HL-60 (cell line): Measurements from ENCODE around the gene GDAP1L1.
"Not testable (repeated sequence)": the region's sequence is repeated elsewhere in the genome, so short reads cannot be mapped to it uniquely, and the experiment has no call there.

ENCODE experiments used
- DNase-seq, 2 experiments: peaks; one replicate each; pipeline ENCODE4 v3.0.0-alpha.2; 2010 to 2020; ENCODE audit warnings: low read depth in 1 of 2, low spot score in 1 of 2
- H3K27ac ChIP-seq: fragments of 250-450 bp; sonication (Bioruptor Pico); replicated peaks from 2 replicates; pipeline ENCODE4 v1.5.1; 2020; ENCODE audit warnings: mild to moderate bottlenecking, moderate library complexity
- H3K27me3 ChIP-seq: fragments of 250-450 bp; sonication (Bioruptor Pico); 2 replicates; pipeline ENCODE4 v1.5.1; 2021; ENCODE audit warnings: mild to moderate bottlenecking, moderate library complexity; ENCODE audit not compliant: insufficient read depth, poor library complexity, severe bottlenecking
- H3K4me3 ChIP-seq: replicated peaks from 2 replicates; pipeline ENCODE4 v1.5.1; 2011; ENCODE audit warnings: mild to moderate bottlenecking, control low read depth, low read length; ENCODE audit not compliant: insufficient read depth
- CTCF ChIP-seq: IDR thresholded peaks from one replicate; pipeline ENCODE4 v1.5.1; 2011; ENCODE audit warnings: low read length, control low read depth, inconsistent platforms; ENCODE audit not compliant: insufficient read depth
- GABPA ChIP-seq: IDR thresholded peaks from 2 replicates; pipeline ENCODE4 v1.6.1; 2012; ENCODE audit warnings: low read depth
- POLR2AphosphoS5 ChIP-seq: IDR thresholded peaks from 2 replicates; pipeline ENCODE4 v1.6.1; 2012; ENCODE audit warnings: low read depth
- REST ChIP-seq: IDR thresholded peaks from 2 replicates; pipeline ENCODE4 v1.6.1; 2012; ENCODE audit warnings: low read depth; ENCODE audit not compliant: insufficient replicate concordance
- SPI1 ChIP-seq: IDR thresholded peaks from 2 replicates; pipeline ENCODE4 v1.6.1; 2012; ENCODE audit warnings: low read depth, mild to moderate bottlenecking, borderline replicate concordance

The GDAP1L1 gene

GRCh38 chr20:44296011-44296410 is 48.9 kb downstream of the GDAP1L1 start:
- no peak overlapping the region for H3K27ac ChIP-seq
- DNase-seq: no peak
- H3K27me3 ChIP-seq: no peaks in the 10 kb centered on the region
- no peak overlapping the region for H3K4me3 ChIP-seq
- TF ChIP-seq GABPA (no peak), SPI1 (no peak), POLR2AphosphoS5 (no peak), CTCF (no peak), REST (no peak)

- Histone ChIP-seq H3K27me3 (no peaks in the 10 kb centered on the region), H3K4me3 (no peak overlapping the region), H3K27ac (no peak overlapping the region)
- DNase-seq: no peak
- TF ChIP-seq REST: no peak
Observed at GRCh38 chr20:44297721-44298120, 50.6 kb downstream of the GDAP1L1 start.

GRCh38 chr20:44299011-44299535 is 52.0 kb downstream of the GDAP1L1 start:
- not testable (repeated sequence) for H3K4me3 ChIP-seq, DNase-seq, H3K27ac ChIP-seq, H3K27me3 ChIP-seq

- no peak for TF ChIP-seq CTCF
- Histone ChIP-seq H3K27ac (no peak overlapping the region), H3K27me3 (no peaks in the 10 kb centered on the region), H3K4me3 (no peak overlapping the region)
- no peak for DNase-seq
Observed at GRCh38 chr20:44301285-44301684, 54.2 kb downstream of the GDAP1L1 start.

- DNase-seq: no peak
- TF ChIP-seq CTCF (no peak), SPI1 (no peak), GABPA (no peak), REST (no peak), POLR2AphosphoS5 (no peak)
- H3K27ac ChIP-seq: no peak overlapping the region
- H3K4me3 ChIP-seq: no peak overlapping the region
- H3K27me3 ChIP-seq: no peaks in the 10 kb centered on the region
Observed at GRCh38 chr20:44302026-44302669, 55.0 kb downstream of the GDAP1L1 start.
